ENCODE measurements around the gene LCN10. TPM values are rescaled to one million over a fixed set of nuclear protein-coding genes. Genes with fewer than 3 reads are reported as not detected.

The LCN10 gene
- total RNA-seq, 4 donors from 2014 or later: 7.0 to 12.6 (median 9.8) TPM

DNA sequence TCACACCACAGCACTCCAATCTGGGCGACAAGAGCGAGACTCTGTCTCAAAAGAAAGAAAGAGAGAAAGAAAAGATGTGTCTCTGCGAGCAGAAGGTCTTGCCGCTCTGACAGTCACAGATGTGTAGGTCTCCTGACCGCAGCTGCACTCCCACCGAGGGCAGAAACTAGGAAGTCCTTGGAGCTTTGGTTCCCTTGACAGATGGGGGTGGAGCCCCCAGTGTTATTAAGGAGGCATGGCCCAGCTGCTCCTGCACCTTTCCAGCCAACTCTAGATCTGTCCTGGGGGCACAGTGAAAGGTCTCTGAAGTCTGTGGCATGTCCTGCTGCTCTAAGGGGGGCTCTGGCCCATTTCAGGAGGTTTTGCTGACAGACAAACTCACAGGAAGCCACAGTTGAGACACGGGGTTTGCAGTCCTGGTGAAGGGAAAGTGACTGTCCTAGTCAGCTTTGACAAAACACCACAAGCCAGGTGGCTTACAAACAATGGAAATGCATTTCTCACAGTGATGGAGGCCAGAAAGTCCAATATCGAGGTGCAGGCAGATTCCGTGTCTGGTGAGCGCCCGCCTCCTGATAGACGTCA is 39.4 kb downstream of the LCN10 start:
- TF ChIP-seq, protein P1, sequence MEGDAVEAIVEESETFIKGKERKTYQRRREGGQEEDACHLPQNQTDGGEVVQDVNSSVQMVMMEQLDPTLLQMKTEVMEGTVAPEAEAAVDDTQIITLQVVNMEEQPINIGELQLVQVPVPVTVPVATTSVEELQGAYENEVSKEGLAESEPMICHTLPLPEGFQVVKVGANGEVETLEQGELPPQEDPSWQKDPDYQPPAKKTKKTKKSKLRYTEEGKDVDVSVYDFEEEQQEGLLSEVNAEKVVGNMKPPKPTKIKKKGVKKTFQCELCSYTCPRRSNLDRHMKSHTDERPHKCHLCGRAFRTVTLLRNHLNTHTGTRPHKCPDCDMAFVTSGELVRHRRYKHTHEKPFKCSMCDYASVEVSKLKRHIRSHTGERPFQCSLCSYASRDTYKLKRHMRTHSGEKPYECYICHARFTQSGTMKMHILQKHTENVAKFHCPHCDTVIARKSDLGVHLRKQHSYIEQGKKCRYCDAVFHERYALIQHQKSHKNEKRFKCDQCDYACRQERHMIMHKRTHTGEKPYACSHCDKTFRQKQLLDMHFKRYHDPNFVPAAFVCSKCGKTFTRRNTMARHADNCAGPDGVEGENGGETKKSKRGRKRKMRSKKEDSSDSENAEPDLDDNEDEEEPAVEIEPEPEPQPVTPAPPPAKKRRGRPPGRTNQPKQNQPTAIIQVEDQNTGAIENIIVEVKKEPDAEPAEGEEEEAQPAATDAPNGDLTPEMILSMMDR (IDR thresholded peaks at IDR 0.05): no peak
- TF ChIP-seq POLR2A (IDR thresholded peaks at IDR 0.05; ENCODE audit: low read depth) (no peak), EP300 (IDR thresholded peaks at IDR 0.05) (no peak), POLR2AphosphoS5 (IDR thresholded peaks at IDR 0.05) (no peak)
- 81% methylated on average over 11 of the region's 12 CpGs for WGBS
- intact Hi-C loops (cut with DNase I): no loop called here
- no peak for DNase-seq (ENCODE audit: extremely low spot score)
- Histone ChIP-seq H3K9me3 (no peaks in the 10 kb centered on the region), H3K27me3 (peaks cover 0 to 32% (median 4%) of the 10 kb centered on the region in 4 donors), H3K4me1 (no peaks in the 10 kb centered on the region), H3K27ac (replicated peaks in 1 of 4) (no peak overlapping the region), H3K36me3 (no peaks in the 10 kb centered on the region), H3K4me3 (no peak overlapping the region)

DNA sequence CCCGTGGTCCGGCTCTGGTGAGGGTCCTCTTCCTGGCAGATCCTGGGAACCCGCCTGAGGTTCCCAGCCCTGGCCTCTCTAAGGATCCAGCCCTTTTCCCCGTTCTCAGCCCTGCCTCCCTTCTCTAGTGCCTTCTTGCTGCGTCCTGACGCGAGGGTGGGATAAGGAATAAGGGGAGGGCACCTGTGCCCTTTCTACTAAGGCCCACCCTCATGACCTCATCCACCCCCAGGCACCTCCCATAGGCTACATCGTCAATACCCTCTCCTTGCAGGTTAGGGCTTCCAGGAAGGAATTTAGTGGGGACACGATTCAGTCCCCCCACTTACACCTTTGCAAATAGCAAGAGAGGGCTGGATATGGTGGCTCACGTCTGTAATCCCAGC is 41.1 kb downstream of the LCN10 start:
- Histone ChIP-seq H3K27ac (replicated peaks in 1 of 4) (no peak overlapping the region), H3K4me1 (no peaks in the 10 kb centered on the region), H3K4me3 (no peak overlapping the region), H3K36me3 (no peaks in the 10 kb centered on the region), H3K9me3 (no peaks in the 10 kb centered on the region), H3K27me3 (peaks cover 0 to 40% (median 4%) of the 10 kb centered on the region in 4 donors)
- TF ChIP-seq POLR2A (IDR thresholded peaks at IDR 0.05; ENCODE audit: low read depth): no peak
- 51% methylated on average over 7 of the region's 10 CpGs for WGBS
- intact Hi-C loops (cut with DNase I): no loop called here
- DNase-seq (ENCODE audit: extremely low spot score): no peak

DNA sequence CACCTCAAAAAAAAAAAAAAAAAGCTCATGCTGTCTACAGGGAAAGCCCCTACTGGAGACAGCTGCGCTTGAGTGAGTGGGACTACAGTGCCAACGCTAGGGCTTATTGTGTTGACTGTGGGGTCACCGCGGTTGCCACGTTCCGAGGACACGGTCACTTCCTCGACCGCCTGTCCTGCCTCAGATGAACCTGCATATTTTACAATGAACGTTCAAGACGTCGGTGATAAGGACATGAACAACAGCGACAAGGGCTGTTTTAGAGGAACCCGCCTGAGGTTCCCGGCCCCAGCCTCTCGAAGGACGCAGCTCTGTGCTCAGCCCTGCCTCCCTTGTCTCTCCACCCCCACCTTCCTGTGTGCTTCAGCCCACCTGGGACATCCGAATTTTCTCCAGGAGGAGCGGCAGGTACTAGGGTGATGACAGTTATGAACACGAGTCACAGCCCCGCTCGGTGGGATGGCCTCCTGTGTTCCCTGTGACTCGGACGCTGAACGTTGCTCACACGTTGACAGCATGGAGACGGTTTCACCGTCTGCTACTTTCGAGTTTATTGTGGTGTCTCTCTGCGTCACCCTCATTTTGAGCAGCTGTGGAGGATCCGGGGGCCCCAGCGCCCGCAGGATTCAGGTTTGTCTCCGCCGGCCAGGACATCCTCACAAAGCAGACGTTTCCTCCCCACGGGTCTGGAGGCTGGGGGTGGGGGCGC is 41.6 kb downstream of the LCN10 start:
- peaks cover 0 to 45% (median 4%) of the 10 kb centered on the region in 4 donors for H3K27me3 ChIP-seq
- no peaks in the 10 kb centered on the region for H3K4me1 ChIP-seq
- H3K9me3 ChIP-seq: no peaks in the 10 kb centered on the region
- WGBS: 51% methylated on average over 19 of the region's 38 CpGs
- H3K27ac ChIP-seq (replicated peaks in 1 of 4): no peak overlapping the region
- no peak for DNase-seq (ENCODE audit: extremely low spot score)
- no peak overlapping the region for H3K4me3 ChIP-seq
- H3K36me3 ChIP-seq: no peaks in the 10 kb centered on the region
- intact Hi-C loops (cut with DNase I): no loop called here
- no peak for TF ChIP-seq POLR2AphosphoS5 (IDR thresholded peaks at IDR 0.05)
- TF ChIP-seq, protein P1 (IDR thresholded peaks at IDR 0.05): no peak
- TF ChIP-seq POLR2A (IDR thresholded peaks at IDR 0.05; ENCODE audit: low read depth): no peak
- no peak for TF ChIP-seq EP300 (IDR thresholded peaks at IDR 0.05)

DNA sequence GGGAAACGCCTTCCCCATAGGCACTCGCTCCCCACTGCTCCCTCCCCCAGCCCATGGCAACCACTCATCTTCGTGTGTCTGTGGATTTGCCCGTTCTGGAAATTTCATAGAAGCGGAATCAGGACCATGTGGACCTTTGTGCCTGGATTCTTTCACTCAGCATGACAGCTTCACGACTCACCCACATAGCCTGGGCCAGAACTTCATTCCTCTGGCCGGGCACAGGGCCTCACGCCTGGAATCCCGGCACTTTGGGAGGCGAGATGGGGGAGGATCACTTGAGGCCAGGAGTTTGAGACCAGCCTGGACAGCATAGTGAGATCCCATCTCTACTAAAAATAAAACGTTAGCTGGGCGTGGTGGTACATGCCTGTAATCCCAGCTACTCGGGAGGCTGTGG is 42.4 kb downstream of the LCN10 start:
- Histone ChIP-seq H3K4me3 (no peak overlapping the region), H3K9me3 (no peaks in the 10 kb centered on the region), H3K36me3 (no peaks in the 10 kb centered on the region), H3K27ac (replicated peaks in 1 of 4) (no peak overlapping the region), H3K4me1 (peaks cover 0 to 2% (median 0%) of the 10 kb centered on the region in 4 donors), H3K27me3 (peaks cover 0 to 51% (median 4%) of the 10 kb centered on the region in 4 donors)
- intact Hi-C loops (cut with DNase I): no loop called here
- TF ChIP-seq EP300 (IDR thresholded peaks at IDR 0.05) (no peak), POLR2A (IDR thresholded peaks at IDR 0.05; ENCODE audit: low read depth) (no peak), POLR2AphosphoS5 (IDR thresholded peaks at IDR 0.05) (no peak)
- TF ChIP-seq, protein P1 (IDR thresholded peaks at IDR 0.05): no peak
- DNase-seq (ENCODE audit: extremely low spot score): no peak
- 68% methylated on average over 13 of the region's 13 CpGs for WGBS

DNA sequence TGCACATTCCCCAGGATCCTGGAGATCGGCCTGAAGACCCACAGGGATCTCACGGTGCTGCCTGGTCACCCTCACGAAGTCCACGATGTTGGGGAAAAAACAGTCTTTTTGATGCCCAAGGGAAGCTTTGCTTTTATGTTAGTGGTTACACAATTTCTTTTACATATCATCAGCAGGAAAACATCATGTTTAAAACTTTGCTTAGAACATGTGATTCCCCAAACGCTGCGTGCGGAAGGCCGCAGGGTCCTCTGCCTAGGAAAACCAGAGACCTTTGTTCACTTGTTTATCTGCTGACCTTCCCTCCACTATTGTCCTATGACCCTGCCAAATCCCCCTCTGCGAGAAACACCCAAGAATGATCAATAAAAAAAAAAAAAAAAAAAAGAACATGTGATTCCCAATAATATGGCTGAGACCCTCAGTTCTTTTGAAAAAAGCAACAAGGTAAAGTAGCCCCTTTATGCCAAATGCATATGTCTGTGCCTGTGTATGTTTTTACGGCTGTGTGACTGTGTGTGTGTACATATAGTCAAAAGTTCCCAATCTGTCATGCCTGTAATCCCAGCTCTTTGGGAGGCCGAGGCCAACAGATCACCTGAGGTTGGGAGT is 44.0 kb downstream of the LCN10 start:
- intact Hi-C loops (cut with DNase I): loop anchor here (10.0 kb wide), 1 partner anchor 214 kb away; the partner anchor contains the start of gene SEC16A
- Histone ChIP-seq H3K36me3 (no peaks in the 10 kb centered on the region), H3K27me3 (peaks cover 0 to 51% (median 4%) of the 10 kb centered on the region in 4 donors), H3K9me3 (no peaks in the 10 kb centered on the region), H3K4me1 (peaks cover 4 to 12% (median 6%) of the 10 kb centered on the region in 4 donors), H3K4me3 (no peak overlapping the region), H3K27ac (replicated peaks in 1 of 4) (no peak overlapping the region)
- 92% methylated on average over 11 of the region's 11 CpGs for WGBS
- TF ChIP-seq POLR2A (IDR thresholded peaks at IDR 0.05; ENCODE audit: low read depth): no peak
- TF ChIP-seq EP300 (IDR thresholded peaks at IDR 0.05): no peak
- TF ChIP-seq, protein P1 (IDR thresholded peaks at IDR 0.05): no peak
- TF ChIP-seq POLR2AphosphoS5 (IDR thresholded peaks at IDR 0.05): no peak
- no peak for DNase-seq (ENCODE audit: extremely low spot score)

Data from esophagus muscularis mucosa (tissue), 4 donors.